Activated CD8-positive, alpha-beta memory T cell treated with anti-CD3 and anti-CD28 coated beads, Interleukin-2, amount 50 U/mL, for 4 hours (primary cell): Measurements from ENCODE around the gene ANO8.
"Not testable (repeated sequence)": the region's sequence is repeated elsewhere in the genome, so short reads cannot be mapped to it uniquely, and the experiment has no call there.

Experiments
- DNase-seq: peaks from one replicate; pipeline ENCODE4 v3.0.0-alpha.2; 2020

Gene ANO8

GRCh38 chr19:17309198-17309964, 25.3 kb downstream of the ANO8 start, which contains the start of gene DDA1:
Gene DDA1 (plus strand): TSS chr19:17309563. CDS start chr19:17309655, 92 bp downstream.
- peak; percentile 98 for DNase-seq

- DNase-seq, result no peak
Observed at GRCh38 chr19:17307876-17308377, 26.7 kb downstream of the ANO8 start.

- no peak for DNase-seq
Observed at GRCh38 chr19:17306285-17306714, 28.4 kb downstream of the ANO8 start.

GRCh38 chr19:17305517-17306284, 29.0 kb downstream of the ANO8 start, which contains the start of gene MRPL34:
Gene MRPL34 (plus strand): TSS chr19:17305872. CDS start chr19:17305893, 21 bp downstream.
- peak; percentile 89 for DNase-seq

- no peak for DNase-seq
Observed at GRCh38 chr19:17305216-17305516, 29.5 kb downstream of the ANO8 start.

- DNase-seq, result no peak
Observed at GRCh38 chr19:17304386-17305215, 30.1 kb downstream of the ANO8 start.

- DNase-seq, result no peak
Observed at GRCh38 chr19:17303940-17304267, 30.8 kb downstream of the ANO8 start.

- DNase-seq, result peak; percentile 93
Observed at GRCh38 chr19:17303167-17303939, 31.3 kb downstream of the ANO8 start, which contains the start of gene ABHD8. Gene ABHD8 (minus strand): TSS chr19:17303425. CDS start chr19:17301616, 1,809 bp downstream.

GRCh38 chr19:17302391-17303166, 32.1 kb downstream of the ANO8 start:
- peak; percentile 38 for DNase-seq

- no peak for DNase-seq
Observed at GRCh38 chr19:17300992-17301619, 33.5 kb downstream of the ANO8 start.

GRCh38 chr19:17296976-17297375, 37.7 kb downstream of the ANO8 start:
- DNase-seq, result no peak

- no peak for DNase-seq
Observed at GRCh38 chr19:17296273-17296672, 38.4 kb downstream of the ANO8 start.

GRCh38 chr19:17295551-17295950, 39.1 kb downstream of the ANO8 start:
- DNase-seq, result not testable (repeated sequence)

GRCh38 chr19:17294051-17294891, 40.4 kb downstream of the ANO8 start:
- peak; percentile 43 for DNase-seq

GRCh38 chr19:17293605-17294004, 41.0 kb downstream of the ANO8 start:
- DNase-seq, result no peak

GRCh38 chr19:17292301-17293074, 42.2 kb downstream of the ANO8 start:
- DNase-seq, result peak; percentile 84

GRCh38 chr19:17289489-17289888, 45.2 kb downstream of the ANO8 start:
- DNase-seq, result peak; percentile 31

GRCh38 chr19:17286752-17287151, 47.9 kb downstream of the ANO8 start:
- DNase-seq, result no peak

- no peak for DNase-seq
Observed at GRCh38 chr19:17286263-17286662, 48.4 kb downstream of the ANO8 start.
